H1 (cell line): ENCODE measurements around the gene TNIP1. TPM values are rescaled to one million over a fixed set of nuclear protein-coding genes. Genes with fewer than 3 reads are reported as not detected.

Source experiments
- EZH2 ChIP-seq: fragments of 200-600 bp; sonication (generic); IDR thresholded peaks from 2 replicates; pipeline ENCODE4 v1.7.1; 2012; ENCODE audit warnings: low read depth, mild to moderate bottlenecking, moderate library complexity, low read length, inconsistent platforms; ENCODE audit not compliant: severe bottlenecking
- KDM5A ChIP-seq: fragments of 200-600 bp; IDR thresholded peaks from 2 replicates; pipeline ENCODE4 v1.7.1; 2012; ENCODE audit warnings: mild to moderate bottlenecking, low read length, inconsistent platforms, mixed read lengths
- POU5F1 ChIP-seq: IDR thresholded peaks from 2 replicates; pipeline ENCODE4 v1.6.1; 2011; ENCODE audit warnings: low read depth, mild to moderate bottlenecking, low read length, moderate library complexity
- USF2 ChIP-seq: IDR thresholded peaks from 2 replicates; pipeline ENCODE4 v1.6.1; 2011; ENCODE audit warnings: low read length, improper control_type of control experiment
- polyA plus RNA-seq, 7 experiments: library from polyadenylated mRNA; depleted of rRNA in 3 of 7; stranded (reverse) in 5 of 7; unstranded in 2 of 7; fragments of >200 nt in 5 of 7; fragments of 200-250 nt in 2 of 7; gene quantifications; 1 replicate in 5 of 7; 2 replicates in 1 of 7; 4 replicates in 1 of 7; pipeline versions ENCODE4 v1.2.1 to v1.2.3, GENCODE V29; 2011 to 2013; ENCODE audit warnings: missing spikeins in 2 of 7, mixed read lengths in 2 of 7
- total RNA-seq: library from RNA; stranded (reverse); fragmentation: NEBNext Ultra II Directional; extraction: Animal tissue kit (Norgen Biotek cat#: 25700); gene quantifications from 2 replicates; pipeline ENCODE4 v1.2.1, GENCODE V29; 2021

Gene TNIP1
- total and polyA plus RNA-seq, 2 of the 8 experiments (the other 6 are each of a cell fraction or from before 2014, with no cell fraction given): 14.2 to 31.9 TPM

GRCh38 chr5:151085517-151086041 is 4.7 kb upstream of the TNIP1 start (continued):
- TF ChIP-seq KDM5A: no peak
- TF ChIP-seq POU5F1: no peak
- no peak for TF ChIP-seq USF2
- TF ChIP-seq EZH2: no peak
